A204.1 (cell line): Measurements from ENCODE around the gene CLNK.

ENCODE experiments used
- FAIRE-seq: peaks from 2 replicates; lab custom pipeline; 2012; peaks lifted over from hg19 to GRCh38; lab: Jason Lieb, UNC

The CLNK gene

GRCh38 chr4:10701702-10702460, 17.3 kb upstream of the CLNK start:
- no peak for FAIRE-seq

- no peak for FAIRE-seq
These were observed 16.6 kb upstream of the CLNK start for GRCh38 chr4:10701161-10701560.

GRCh38 chr4:10698172-10698571, 13.6 kb upstream of the CLNK start:
- FAIRE-seq = no peak

DNA sequence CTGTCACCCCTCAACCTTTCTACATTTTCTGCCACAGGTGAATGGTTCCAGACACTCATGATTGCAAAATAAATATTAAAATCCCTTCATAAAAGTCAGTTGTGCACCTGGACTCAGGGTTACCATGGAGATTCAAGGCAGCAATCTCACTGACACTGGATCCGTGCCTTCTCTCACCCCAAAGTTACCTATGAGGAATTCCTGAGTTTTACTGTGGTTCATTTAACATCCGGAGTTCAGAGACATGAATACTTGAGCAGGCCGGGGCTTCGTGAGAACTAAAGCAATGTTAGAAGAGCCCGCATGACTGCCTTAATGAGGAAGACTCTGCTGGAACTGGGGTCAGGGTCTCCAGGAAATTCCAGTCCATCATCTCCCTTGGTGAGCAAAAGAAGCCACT, 12.5 kb upstream of the CLNK start:
- FAIRE-seq = no peak

DNA sequence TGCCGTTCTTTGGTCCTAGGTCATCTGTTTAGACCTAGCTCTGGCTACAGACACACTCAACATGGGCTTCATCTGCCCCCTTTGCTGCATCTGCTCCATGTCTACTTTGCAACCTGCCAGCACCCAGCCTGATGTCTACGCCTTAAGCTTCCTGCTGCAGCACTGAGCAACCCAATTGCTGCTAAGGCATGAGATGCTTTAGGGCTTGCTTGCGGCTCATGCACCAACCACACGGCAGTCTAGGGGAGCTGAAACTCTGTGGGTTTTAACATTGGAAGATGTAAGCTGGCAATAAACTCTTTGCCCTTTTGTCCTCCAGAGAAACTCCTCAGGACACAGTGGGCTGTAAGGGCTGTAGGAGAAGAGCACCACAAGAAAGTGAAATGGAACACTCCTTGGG, 11.7 kb upstream of the CLNK start:
- FAIRE-seq = no peak

DNA sequence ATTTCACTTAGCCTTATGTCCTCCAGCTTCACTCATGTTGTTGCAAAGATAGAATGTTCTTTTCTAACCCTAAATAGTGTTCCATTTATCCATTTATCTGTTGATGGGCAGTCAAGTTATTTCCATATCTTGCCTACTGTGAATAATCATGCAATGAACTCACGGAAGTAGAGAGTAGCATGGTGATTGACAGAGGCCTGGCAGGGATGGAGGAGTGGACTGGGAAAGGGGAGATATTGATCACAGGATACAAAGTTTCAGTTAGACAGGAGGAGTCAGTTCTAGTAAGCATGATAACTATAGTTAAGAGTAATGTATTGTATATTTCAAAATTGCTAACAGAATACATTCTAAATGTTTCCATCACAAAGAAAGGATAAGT, 10.3 kb upstream of the CLNK start:
- no peak for FAIRE-seq

DNA sequence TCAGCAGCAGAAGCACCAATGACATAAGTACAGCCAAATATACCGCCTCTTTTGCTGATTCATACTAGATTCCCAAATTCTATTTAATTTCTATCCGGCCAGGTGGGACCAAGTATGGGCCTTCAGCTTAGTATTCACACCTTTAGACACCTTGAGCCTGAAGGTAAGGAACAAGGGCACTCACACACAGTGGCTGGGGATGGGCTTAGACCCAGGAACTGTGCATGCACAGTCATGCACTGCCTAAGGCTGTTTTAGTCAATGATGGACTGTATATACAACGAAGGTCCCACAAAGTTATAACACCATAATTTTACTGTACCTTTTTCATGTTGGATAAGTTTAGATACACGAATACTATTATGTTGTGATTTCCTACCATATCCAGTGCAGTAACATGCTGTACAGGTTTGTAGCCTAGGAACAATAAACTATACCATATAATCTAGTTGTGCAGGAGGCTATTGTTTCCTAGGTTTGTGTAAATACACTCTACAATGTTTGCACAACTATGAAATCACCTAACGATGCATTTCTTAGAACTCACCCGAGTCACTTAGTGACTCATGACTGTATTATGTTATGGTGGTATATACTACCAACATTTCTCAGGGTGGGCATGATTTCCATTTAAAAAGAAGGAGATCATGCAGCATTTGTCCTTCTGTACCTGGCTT, 9.7 kb upstream of the CLNK start:
- FAIRE-seq = no peak

- no peak for FAIRE-seq
These were observed 7.1 kb upstream of the CLNK start for GRCh38 chr4:10691651-10692050.

GRCh38 chr4:10690185-10690907, 5.8 kb upstream of the CLNK start:
- FAIRE-seq = no peak

DNA sequence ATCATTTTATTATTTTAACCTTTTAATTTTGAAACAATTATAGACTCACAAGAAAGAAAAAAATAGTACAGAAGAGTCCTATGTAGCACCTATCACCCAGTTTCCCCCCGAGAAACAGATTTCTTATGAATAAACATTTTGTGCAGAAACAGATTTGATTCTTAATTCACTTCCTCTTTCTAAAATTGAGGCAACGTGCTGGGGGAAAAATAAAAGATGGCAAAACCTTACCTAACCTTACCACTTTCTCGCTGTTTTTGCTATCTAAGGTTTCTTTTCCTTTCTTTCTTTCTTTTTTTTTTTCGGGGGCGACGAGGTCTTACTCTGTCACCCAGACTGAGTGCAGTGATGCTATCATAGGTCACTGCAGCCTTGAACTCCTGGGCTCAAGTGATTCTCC, 4.3 kb upstream of the CLNK start:
- FAIRE-seq = no peak

GRCh38 chr4:10688022-10688421, 3.5 kb upstream of the CLNK start:
- FAIRE-seq = no peak

GRCh38 chr4:10687526-10687925, 3.0 kb upstream of the CLNK start:
- no peak for FAIRE-seq

DNA sequence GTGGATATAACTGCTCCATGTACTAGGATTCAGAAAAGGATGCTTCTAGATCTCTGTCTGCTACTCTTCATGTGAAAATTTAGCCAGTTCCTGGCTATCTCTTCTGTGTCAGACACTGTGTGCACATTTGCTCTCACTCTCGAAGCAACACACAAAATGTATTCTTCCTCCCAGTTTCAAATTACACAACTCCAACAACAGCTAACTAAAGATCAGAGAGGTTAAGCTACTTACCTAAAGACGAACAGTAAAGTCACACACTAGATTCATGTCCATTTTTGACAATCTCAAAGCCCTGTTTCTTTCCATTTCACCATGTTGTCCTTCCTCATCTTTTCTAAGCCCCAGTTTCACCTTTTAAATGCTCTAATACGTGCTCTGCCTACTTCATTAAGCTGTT, 2.2 kb downstream of the CLNK start:
- FAIRE-seq = no peak

DNA sequence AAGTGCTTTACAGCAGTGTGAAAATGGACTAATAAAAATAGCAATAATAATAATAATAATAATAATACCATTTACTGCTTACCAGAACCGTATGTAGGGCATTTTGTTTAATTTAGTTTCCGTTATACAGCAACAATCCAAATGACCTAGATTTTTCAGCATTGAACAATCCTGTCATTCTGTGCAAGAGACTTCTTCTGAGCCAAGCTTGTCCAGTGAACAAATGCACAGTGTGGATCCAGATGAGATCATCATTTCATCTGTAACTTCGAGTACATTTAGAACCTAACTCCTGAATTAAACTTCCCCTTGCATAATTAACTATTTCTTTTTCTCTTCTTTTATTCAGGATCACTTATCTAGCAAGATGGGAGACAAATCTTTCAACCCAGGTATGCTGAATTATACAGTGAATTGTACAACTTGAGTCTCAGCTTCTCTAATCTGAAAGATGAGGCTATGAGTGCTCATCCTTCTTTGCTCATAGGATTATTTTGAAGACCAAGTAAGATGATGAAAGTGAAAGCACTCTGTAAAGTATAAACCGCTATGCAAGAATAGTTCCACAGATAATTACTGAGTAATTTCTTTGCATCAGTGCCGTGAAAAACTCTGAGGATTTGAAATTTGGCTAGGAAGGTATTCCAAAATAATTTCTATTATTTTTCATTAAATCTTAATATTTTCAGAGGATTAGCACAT, 6.6 kb downstream of the CLNK start:
- FAIRE-seq = no peak

GRCh38 chr4:10673817-10674369, 10.7 kb downstream of the CLNK start:
- no peak for FAIRE-seq

DNA sequence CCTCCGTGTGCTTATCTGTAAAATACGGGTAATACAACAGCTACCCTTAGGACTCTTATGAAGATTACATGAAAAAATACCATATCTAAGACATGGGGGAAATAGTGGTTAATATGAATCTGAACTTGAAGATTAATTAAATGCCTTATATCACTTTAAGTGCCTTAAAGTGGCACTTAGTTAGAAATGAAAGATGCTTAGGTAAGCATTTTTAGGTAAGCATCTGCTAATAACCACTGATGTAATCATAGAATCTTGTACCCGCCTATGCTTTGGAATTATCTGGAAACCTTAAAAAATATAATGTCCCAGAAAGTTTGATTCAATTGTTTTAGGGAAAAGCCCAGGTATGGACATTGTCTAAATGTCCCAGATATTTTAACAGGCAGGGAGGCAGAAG, 12.2 kb downstream of the CLNK start:
- FAIRE-seq = no peak

GRCh38 chr4:10671799-10672198, 12.8 kb downstream of the CLNK start:
- FAIRE-seq = no peak

- FAIRE-seq = no peak
These were observed 13.2 kb downstream of the CLNK start for GRCh38 chr4:10671366-10671765.

GRCh38 chr4:10670321-10670720, 14.2 kb downstream of the CLNK start:
- no peak for FAIRE-seq

- no peak for FAIRE-seq
These were observed 16.8 kb downstream of the CLNK start for GRCh38 chr4:10667701-10668326.

GRCh38 chr4:10666616-10667015, 18.0 kb downstream of the CLNK start:
- FAIRE-seq = no peak

- no peak for FAIRE-seq
These were observed 20.2 kb downstream of the CLNK start for GRCh38 chr4:10664408-10664807.
